NCI-H748 treated with DMSO at 0.1 percent for 48 hours (cell line): ENCODE data around the gene LRRC59.

Source experiments
- DNase-seq: peaks from one replicate; lab custom pipeline; 2025; lab: John Stamatoyannopoulos, UW

LRRC59 gene

GRCh38 chr17:50361561-50362480 lies 35.5 kb downstream of the LRRC59 start:
- peak; percentile 44 for DNase-seq

DNA sequence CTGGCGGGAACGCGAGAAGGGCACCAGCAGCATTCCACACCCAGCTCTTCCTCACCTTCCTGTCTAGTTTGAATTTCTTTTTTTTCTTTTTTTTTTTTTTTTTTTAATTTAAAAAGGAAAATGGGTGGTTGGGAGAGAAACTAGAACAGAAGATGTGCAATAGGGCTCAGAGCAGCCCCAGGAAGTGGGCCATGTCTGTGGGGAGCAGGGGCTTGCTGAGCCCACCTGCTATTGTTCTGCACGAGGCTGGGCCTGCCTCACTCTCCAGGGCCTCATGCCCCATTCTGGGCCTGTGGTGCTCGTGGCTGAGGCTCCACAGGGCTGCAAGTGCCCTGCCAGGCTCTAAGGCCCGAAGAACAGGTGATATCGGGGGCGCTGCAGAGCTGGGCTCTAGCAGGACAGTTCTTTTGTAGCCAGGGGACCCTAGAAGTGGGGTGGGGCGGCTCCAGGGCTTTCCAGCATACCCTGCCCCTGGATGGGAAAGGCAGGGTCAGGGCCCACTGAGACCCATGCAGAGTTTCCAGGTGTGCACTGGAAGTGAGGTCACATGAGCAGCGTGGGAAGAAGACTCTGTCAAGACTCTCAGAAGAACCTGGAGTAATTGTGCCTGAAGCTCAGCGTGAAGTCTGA lies 36.7 kb downstream of the LRRC59 start:
- DNase-seq = no peak

DNA sequence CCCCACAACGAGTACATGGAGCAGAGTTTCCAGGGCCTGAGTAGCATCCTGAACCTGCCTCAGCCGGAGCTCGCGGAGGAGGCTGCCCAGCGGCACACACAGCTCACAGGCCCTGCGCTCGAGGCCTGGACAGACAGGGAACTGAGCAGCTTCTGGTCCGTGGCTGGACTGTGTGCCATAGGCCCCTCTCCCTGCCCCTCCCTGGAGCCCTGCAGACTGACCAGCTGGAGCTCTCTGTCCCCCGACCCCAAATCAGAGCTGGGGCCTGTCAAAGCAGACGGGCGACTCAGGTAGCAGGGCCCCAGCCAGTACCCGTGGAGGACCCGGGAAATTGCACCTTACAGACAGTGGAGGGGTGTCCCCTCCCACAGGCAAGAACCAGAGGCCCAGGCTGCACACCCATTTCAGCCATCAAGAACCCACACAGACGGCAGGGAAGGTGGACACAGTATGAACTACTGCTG lies 37.3 kb downstream of the LRRC59 start:
- DNase-seq = no peak

GRCh38 chr17:50359005-50359699 lies 38.2 kb downstream of the LRRC59 start:
- no peak for DNase-seq

- DNase-seq = no peak
Observed at GRCh38 chr17:50358177-50358576, 39.1 kb downstream of the LRRC59 start.

DNA sequence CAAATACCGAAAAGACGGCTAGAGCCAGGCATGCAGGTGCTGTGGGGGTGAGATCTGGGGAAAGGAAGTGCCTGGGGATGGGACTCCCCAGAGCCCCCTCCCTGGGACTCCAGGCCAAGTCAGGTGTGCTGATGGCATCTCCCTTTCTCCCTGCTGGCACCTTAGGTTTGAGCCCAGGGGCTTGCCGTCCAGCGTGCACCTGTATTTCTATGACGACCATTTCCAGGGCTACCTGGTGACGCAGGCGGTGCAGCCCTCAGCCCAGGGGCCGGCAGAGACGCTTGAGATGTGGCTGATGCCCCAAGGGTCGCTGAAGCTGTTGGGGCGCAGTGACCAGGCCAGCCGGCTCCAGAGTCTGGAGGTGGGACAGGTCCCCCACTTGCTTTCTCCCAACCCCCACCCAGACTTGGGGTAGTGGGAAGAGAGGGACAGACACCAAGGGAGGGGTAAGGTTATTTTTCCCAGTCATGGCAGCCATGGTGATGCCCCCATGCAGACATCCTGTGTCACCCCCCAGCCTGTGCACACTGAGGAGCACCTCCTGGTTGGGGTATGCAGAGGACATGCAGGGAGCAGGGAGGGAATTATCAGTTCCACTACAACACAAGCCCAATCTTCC lies 40.3 kb downstream of the LRRC59 start:
- no peak for DNase-seq

GRCh38 chr17:50356418-50356817 lies 40.9 kb downstream of the LRRC59 start:
- no peak for DNase-seq

DNA sequence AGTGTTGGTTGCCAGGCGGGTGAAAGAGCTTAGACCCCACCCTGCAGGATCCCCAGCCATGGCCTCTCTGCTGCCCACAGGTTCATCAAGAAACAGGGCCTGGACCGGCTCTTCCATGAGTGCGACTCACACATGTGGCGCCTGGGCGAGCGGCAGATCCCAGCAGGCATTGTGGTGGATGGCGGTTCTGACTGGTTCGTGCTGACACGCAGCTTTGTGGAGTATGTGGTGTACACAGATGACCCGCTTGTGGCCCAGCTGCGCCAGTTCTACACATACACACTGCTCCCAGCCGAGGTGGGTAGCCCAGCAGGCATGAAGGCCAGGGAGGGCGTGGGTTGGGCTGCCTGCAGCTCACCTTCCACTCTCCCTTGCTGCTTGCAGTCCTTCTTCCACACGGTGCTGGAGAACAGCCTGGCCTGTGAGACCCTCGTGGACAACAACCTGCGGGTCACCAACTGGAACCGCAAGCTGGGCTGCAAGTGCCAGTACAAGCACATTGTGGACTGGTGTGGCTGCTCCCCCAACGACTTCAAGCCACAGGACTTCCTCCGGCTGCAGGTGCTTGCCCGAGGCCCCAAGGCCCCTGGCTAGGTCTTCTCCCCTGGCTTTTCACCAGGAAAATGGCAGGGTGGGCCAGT lies 41.5 kb downstream of the LRRC59 start:
- no peak for DNase-seq

DNA sequence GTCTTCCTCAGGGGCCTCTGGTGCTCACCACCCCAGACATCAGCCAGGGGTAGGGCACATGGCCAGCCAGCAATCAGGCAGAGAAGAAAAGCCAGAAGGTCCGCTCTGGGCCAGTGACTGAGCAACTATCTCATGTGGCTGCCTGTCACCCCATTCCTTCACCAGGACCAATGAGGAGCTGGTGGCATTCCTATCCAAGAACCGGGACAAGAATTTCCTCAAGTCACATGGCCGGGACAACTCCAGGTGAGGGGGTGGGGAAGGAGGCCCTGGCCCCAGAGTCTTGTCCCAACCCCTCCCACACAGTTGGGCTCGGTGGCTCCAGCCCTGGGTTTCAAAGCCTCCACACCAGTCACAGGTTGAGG lies 42.0 kb downstream of the LRRC59 start:
- no peak for DNase-seq

DNA sequence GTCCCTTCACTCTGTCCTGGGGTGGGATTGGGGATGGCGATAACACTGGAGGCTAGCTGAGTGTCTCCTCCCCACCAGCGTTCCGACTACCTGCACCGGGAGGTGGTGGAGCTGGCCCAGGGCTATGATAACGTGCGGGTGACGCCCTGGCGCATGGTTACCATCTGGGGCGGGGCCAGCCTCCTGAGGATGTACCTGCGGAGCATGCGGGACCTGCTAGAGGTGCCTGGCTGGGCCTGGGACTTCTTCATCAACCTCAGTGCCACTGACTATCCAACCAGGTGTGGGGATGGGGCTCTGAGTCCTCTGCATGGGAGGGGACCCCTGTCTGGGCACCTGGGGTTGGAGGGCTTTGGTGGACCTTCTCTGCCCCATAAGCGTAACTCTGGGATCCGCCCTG lies 42.5 kb downstream of the LRRC59 start:
- DNase-seq = no peak

DNA sequence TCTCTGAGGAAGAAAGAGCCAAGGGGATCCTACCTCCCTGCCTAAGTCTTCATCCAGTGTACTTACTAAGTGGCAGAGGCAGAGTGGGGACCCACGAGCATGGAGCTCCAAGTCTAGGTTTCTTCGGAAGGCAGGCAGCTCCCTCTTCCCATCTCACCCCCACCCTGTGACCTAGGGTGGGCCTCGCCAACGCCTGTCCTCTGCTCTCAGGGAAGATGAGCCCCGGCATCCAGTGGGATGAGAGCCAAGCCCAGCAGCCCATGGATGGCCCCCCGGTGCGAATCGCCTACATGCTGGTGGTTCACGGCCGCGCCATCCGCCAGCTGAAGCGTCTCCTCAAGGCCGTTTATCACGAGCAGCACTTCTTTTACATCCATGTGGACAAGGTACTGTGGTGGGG lies 43.1 kb downstream of the LRRC59 start:
- DNase-seq = no peak

- DNase-seq = no peak
Observed at GRCh38 chr17:50353600-50354195, 43.6 kb downstream of the LRRC59 start.

- DNase-seq = no peak
Observed at GRCh38 chr17:50352693-50353599, 44.4 kb downstream of the LRRC59 start.

- no peak for DNase-seq
Observed at GRCh38 chr17:50352072-50352692, 45.1 kb downstream of the LRRC59 start.

GRCh38 chr17:50350733-50351132 lies 46.6 kb downstream of the LRRC59 start:
- no peak for DNase-seq

DNA sequence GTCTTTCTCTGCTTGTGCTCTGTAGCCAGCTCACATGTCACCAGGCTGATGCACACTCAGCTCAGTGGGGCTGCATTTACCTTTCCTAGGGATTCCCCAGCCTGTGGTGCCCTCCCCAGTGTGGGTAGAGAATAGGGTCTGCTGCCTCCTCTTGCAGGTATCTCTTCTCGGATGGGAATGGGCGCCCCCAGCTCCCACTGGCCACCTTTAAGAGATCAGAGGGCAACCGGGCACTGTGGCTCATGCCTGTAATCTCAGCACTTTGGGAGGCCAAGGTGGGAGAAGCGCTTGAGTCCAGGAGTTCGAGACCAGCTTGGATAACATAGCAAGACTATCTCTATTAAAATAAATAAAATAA lies 48.1 kb downstream of the LRRC59 start:
- no peak for DNase-seq

DNA sequence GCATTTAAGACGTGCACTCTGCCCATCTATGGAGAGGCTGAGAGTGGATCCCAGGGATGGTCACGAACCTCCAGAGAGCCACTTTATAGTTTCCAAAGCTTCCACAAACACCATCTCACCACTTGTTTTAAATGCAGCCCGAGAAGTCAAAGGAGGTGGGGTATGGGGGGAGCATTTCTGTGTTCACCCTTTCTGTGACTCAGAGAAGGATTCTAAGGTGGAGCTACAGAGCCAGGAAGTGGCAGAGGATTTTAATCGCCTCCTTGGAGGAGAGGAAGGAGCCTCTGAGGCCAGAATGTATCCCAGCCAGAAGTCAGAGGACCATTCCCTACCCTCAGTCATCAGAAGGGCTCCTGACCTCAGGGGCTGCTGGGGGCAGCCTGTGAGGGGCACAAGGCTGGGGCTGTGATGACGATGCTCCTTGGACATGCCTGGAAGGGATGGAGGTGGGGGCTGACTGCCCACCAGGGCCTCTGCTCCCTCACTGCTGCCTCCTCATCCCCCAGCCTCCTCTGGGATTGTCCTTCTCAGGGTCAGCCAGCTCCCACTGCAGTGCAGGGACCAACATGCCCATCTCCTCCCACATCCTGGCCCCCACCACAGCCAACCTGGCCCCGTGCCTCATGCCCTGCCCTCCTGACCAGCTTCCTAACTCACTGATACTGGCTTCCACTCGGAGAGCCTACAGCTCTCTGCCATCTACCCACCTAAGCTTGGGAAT lies 48.6 kb downstream of the LRRC59 start:
- no peak for DNase-seq

DNA sequence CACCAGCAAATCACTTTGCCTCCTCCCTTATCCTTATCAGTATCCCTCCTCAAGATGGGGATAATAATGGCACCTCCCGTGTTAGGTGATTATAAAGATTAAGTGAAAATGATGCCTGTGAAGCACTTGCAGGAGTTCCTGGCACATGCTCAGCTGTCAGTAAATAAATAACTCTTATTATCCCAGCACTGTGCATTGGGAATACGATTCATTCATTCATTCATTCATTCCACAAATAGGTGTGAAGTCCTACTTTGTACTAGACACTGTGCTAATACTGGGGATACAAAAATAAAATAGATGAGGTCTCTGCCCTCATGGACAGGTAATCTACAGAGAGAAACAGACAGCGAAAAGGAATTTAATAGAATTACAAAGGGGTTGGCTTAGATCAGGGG lies 49.4 kb downstream of the LRRC59 start:
- DNase-seq = no peak

DNA sequence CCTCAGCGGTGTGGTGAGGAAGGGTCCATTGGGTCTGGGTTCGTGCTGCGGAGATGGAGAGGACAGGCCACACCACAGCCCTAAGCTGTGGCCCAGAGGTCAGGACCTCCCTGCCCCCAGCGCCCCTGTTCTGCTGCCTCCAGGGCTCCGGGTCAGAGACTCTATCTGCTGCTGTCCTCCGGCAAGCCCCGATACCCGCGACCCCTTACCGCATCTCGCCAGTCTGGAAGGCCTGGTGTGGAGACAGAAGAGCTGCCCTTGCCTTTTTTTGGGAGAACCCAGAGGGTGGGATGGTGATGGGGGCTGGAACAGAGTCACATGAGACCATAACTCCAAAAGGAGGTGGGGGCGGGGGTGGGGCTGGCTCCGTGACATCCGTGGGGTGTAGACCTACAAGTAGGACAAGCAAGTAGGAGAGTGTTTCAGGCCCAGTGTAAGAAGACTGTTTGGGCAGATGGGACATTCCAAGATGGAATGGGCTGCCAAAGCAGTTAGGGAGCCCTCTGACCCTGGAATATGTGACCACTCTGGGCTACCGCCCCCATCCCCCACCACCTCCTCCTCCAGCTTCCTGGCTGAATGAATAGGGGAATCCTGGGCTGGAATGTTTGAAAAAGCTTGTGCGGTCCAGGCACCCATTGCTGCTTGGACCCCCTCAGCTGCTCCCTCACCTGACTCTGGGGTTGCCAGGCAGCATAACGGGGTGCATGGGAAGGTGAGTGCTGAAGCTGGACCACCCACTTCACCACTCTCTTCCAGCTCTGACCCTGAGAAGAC lies 50.0 kb downstream of the LRRC59 start:
- no peak for DNase-seq
